HG03095 (cell line): ENCODE measurements around the gene ALDH8A1.

Source experiments
- ATAC-seq: cut with Tn5 transposase; IDR thresholded peaks from one replicate; pipeline ENCODE4 v1.9.1; 2021; ENCODE audit warnings: moderate library complexity; ENCODE audit not compliant: unreplicated experiment

ALDH8A1 gene

GRCh38 chr6:134949927-134950326 lies at the start of gene ALDH8A1:
Gene ALDH8A1, minus strand, starts transcription at chr6:134950101. Its CDS starts 48 bp downstream, at chr6:134950053.
- ATAC-seq = no peak

GRCh38 chr6:134999107-134999506 lies 49.2 kb upstream of the ALDH8A1 start:
- no peak for ATAC-seq

- no peak for ATAC-seq
Observed at GRCh38 chr6:134997133-134997995, 47.5 kb upstream of the ALDH8A1 start.

- no peak for ATAC-seq
Observed at GRCh38 chr6:134995536-134995935, 45.6 kb upstream of the ALDH8A1 start.

GRCh38 chr6:134994431-134994830 lies 44.5 kb upstream of the ALDH8A1 start:
- no peak for ATAC-seq

GRCh38 chr6:134992155-134992554 lies 42.3 kb upstream of the ALDH8A1 start:
- no peak for ATAC-seq

- no peak for ATAC-seq
Observed at GRCh38 chr6:134990262-134990661, 40.4 kb upstream of the ALDH8A1 start.

- ATAC-seq = no peak
Observed at GRCh38 chr6:134984821-134985220, 34.9 kb upstream of the ALDH8A1 start.

GRCh38 chr6:134983823-134984222 lies 33.9 kb upstream of the ALDH8A1 start:
- no peak for ATAC-seq

GRCh38 chr6:134982161-134982560 lies 32.3 kb upstream of the ALDH8A1 start:
- no peak for ATAC-seq

- no peak for ATAC-seq
Observed at GRCh38 chr6:134980846-134981245, 30.9 kb upstream of the ALDH8A1 start.

- ATAC-seq = peak; percentile 70
Observed at GRCh38 chr6:134979142-134979541, 29.2 kb upstream of the ALDH8A1 start.

- no peak for ATAC-seq
Observed at GRCh38 chr6:134974370-134974769, 24.5 kb upstream of the ALDH8A1 start.

- ATAC-seq = peak; percentile 71
Observed at GRCh38 chr6:134967711-134968110, 17.8 kb upstream of the ALDH8A1 start.

GRCh38 chr6:134964451-134965203 lies 14.7 kb upstream of the ALDH8A1 start:
- ATAC-seq = no peak

GRCh38 chr6:134962421-134962820 lies 12.5 kb upstream of the ALDH8A1 start:
- ATAC-seq = no peak

- ATAC-seq = no peak
Observed at GRCh38 chr6:134961366-134961765, 11.5 kb upstream of the ALDH8A1 start.

- ATAC-seq = no peak
Observed at GRCh38 chr6:134959603-134960002, 9.7 kb upstream of the ALDH8A1 start.

- ATAC-seq = no peak
Observed at GRCh38 chr6:134956676-134957075, 6.8 kb upstream of the ALDH8A1 start.

- no peak for ATAC-seq
Observed at GRCh38 chr6:134956032-134956431, 6.1 kb upstream of the ALDH8A1 start.

- ATAC-seq = no peak
Observed at GRCh38 chr6:134954272-134955000, 4.5 kb upstream of the ALDH8A1 start.
